AG10803 (cell line): ENCODE measurements around the gene SF3B6.

Source experiments
- DNase-seq: peaks from one replicate; pipeline ENCODE4 v3.0.0; 2010; ENCODE audit warnings: low read depth
- H3K4me3 ChIP-seq: 2 replicates; pipeline ENCODE4 v1.5.1; 2011; ENCODE audit warnings: mild to moderate bottlenecking, low read length, control low read depth
- CTCF ChIP-seq: conservative IDR thresholded peaks from 2 replicates; pipeline ENCODE4 v1.5.1; 2011; ENCODE audit warnings: mild to moderate bottlenecking, low read length, control low read depth, inconsistent platforms

SF3B6 gene

GRCh38 chr2:24087032-24087431 is 10.9 kb upstream of the SF3B6 start:
- DNase-seq: no peak
- no peak overlapping the region for H3K4me3 ChIP-seq
- TF ChIP-seq CTCF: no peak

GRCh38 chr2:24086241-24086640 is 10.1 kb upstream of the SF3B6 start:
- no peak for TF ChIP-seq CTCF
- DNase-seq: no peak
- H3K4me3 ChIP-seq: no peak overlapping the region

GRCh38 chr2:24085200-24085489 is 9.0 kb upstream of the SF3B6 start:
- TF ChIP-seq CTCF: no peak
- peak overlapping the region; percentile 79 for H3K4me3 ChIP-seq
- peak; percentile 38 for DNase-seq

- H3K4me3 ChIP-seq: peak within 1 kb of the TSS; percentile 79
- TF ChIP-seq CTCF: peak; percentile 54
- DNase-seq: peak; percentile 86
Measured at GRCh38 chr2:24084386-24085199, 8.5 kb upstream of the SF3B6 start, which contains the start of gene TP53I3. TSS of gene TP53I3 (minus strand) at chr2:24084834. CDS start at chr2:24084326, 508 bp downstream.

GRCh38 chr2:24083567-24084385 is 7.7 kb upstream of the SF3B6 start:
- H3K4me3 ChIP-seq: peak overlapping the region; percentile 79
- peak; percentile 79 for DNase-seq
- TF ChIP-seq CTCF: peak; percentile 22

GRCh38 chr2:24082787-24083566 is 6.9 kb upstream of the SF3B6 start:
- TF ChIP-seq CTCF: no peak
- H3K4me3 ChIP-seq: peak overlapping the region; percentile 79
- no peak for DNase-seq
